PFSK-1 (cell line): ENCODE data around the gene ALG2.

Source experiments
- FOXP2 ChIP-seq: optimal IDR thresholded peaks from 2 replicates; pipeline ENCODE3; 2011; ENCODE audit warnings: borderline replicate concordance, control low read depth, inconsistent platforms; ENCODE audit not compliant: insufficient read depth; ENCODE audit errors: extremely low read length, extremely low read depth
- POLR2AphosphoS5 ChIP-seq: IDR thresholded peaks from 2 replicates; pipeline ENCODE4 v1.6.1; 2012; ENCODE audit warnings: low read depth, mild to moderate bottlenecking, control low read depth, low read length, moderate library complexity
- REST ChIP-seq, 2 experiments: IDR thresholded peaks; 2 replicates each; pipeline versions ENCODE4 v1.6.1 to v1.8.0; 2011 to 2012; ENCODE audit warnings: low read depth in 2 of 2, low read length in 2 of 2, control low read depth in 1 of 2, inconsistent platforms in 1 of 2, mild to moderate bottlenecking in 1 of 2, moderate library complexity in 1 of 2; ENCODE audit not compliant: insufficient read depth in 1 of 2
- TAF1 ChIP-seq: IDR thresholded peaks from 2 replicates; pipeline ENCODE4 v1.6.1; 2012; ENCODE audit warnings: low read length, control low read depth, borderline replicate concordance; ENCODE audit not compliant: insufficient read depth

- TF ChIP-seq TAF1: no peak
- TF ChIP-seq REST (IDR thresholded peaks at IDR 0.05; ENCODE audit: insufficient read depth in 1 of 2, low read depth in 2 of 2, low read length in 2 of 2): no peak
- TF ChIP-seq POLR2AphosphoS5: no peak
- TF ChIP-seq FOXP2: no peak
These were observed 40.1 kb downstream of the ALG2 start for GRCh38 chr9:99181621-99182020.
